Measurements from ENCODE around the gene LRRC47.

LRRC47 gene

DNA sequence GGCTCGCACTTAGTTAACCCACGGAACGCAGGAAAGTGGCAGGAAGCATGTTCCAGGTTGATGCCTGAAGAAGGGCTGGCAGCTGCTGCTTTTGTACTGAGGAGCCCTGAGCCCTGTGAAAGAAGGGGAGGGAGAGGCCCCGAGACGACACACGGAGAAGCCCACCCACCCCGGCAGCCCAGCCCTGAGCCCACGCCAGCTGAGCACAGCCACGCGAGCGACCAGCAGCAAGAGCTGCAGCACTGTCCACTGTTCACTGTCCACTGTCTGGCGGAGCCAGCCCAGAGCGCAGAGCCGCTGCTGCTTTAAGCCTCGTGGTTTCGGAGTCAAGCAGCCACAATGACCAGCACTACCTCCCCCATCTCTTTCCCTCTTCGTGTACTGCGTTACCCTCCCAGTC lies 5.3 kb downstream of the LRRC47 start:
- H3K4me3 ChIP-seq (ENCODE audit: low read depth, low read length) = no peak overlapping the region
- TF ChIP-seq CTCF (IDR thresholded peaks at IDR 0.05; ENCODE audit: low read depth, low read length) (no peak), POLR2A (IDR thresholded peaks at IDR 0.05; ENCODE audit: extremely low read depth, insufficient read length) (no peak), MYC (IDR thresholded peaks at IDR 0.05; ENCODE audit: low read depth, low read length) (no peak)
- TF ChIP-seq, protein P1, sequence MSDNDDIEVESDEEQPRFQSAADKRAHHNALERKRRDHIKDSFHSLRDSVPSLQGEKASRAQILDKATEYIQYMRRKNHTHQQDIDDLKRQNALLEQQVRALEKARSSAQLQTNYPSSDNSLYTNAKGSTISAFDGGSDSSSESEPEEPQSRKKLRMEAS (IDR thresholded peaks at IDR 0.05; ENCODE audit: low read depth, low read length) = no peak
- no peak for DNase-seq (ENCODE audit: low read depth)

DNA sequence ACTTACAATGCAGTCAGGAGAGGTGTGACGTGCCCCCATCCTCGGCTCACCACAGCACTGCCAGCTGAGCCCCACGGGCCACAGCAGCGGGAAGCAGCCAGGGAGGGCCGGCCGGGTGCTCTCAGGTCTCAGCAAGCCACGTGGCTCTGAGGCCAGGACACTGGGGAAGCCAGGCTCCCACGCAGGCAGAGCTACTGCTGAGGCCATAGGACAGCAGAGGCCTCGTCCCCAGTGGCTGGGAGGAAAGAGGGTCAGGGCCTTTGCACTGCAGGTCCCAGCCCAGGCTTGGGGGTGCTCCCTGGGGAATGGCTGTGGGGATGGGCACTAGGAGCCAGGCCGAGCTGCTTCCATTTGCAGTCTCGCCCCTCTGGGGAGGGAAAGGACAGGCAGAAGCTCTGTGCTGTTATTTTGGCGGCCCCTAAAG lies 5.8 kb downstream of the LRRC47 start:
- no peak overlapping the region for H3K4me3 ChIP-seq (ENCODE audit: low read depth, low read length)
- no peak for TF ChIP-seq MYC (IDR thresholded peaks at IDR 0.05; ENCODE audit: low read depth, low read length)
- TF ChIP-seq, protein P1 (IDR thresholded peaks at IDR 0.05; ENCODE audit: low read depth, low read length) = no peak
- no peak for TF ChIP-seq POLR2A (IDR thresholded peaks at IDR 0.05; ENCODE audit: extremely low read depth, insufficient read length)
- TF ChIP-seq CTCF (IDR thresholded peaks at IDR 0.05; ENCODE audit: low read depth, low read length) = no peak
- DNase-seq (ENCODE audit: low read depth) = no peak

DNA sequence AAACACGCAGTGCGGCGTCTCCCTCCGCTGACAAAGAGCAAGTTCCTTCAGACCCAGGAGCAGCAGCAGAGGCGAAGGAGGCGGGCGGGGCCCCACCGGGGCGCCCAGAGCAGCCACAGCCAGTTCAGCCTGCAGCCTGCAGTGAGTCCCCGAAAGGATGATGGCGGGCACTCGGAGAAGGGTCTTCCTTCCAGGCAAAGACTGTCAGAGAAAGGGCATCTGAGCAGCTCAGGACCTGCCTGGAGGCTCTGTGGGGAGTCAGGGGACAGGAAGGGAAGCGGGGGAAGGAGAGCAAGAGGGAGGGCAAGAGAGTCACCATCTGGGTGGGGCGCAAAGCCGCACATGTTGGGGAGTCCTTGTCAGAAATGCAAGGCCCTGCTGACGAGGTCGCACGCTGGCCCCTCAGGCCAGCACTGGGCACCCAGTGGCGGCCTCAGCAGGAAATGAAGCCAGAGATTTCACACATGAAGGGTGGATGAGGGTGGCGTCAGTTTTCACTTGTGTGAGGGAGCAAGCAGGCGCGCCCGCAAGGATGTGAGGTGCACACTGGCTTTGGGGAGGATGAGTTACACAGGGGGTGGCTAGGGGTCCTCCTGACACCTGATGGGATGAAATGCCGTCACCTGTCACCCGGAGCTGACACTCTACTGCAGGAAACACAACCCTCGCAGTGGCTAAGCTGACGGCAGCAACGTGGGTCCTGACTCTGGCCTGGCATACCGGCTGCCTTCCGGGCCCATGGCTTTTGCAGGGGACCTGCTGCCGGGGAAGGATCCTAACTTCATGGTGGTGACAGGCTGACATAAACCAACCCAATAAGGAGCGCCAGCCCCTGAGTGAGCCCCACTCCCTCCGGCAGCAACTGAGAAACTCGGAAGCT lies 6.6 kb downstream of the LRRC47 start:
- H3K4me3 ChIP-seq (ENCODE audit: low read depth, low read length) = no peak overlapping the region
- DNase-seq (ENCODE audit: low read depth) = no peak
- TF ChIP-seq MYC (IDR thresholded peaks at IDR 0.05; ENCODE audit: low read depth, low read length) (no peak), POLR2A (IDR thresholded peaks at IDR 0.05; ENCODE audit: extremely low read depth, insufficient read length) (no peak), CTCF (IDR thresholded peaks at IDR 0.05; ENCODE audit: low read depth, low read length) (no peak)
- TF ChIP-seq, protein P1 (IDR thresholded peaks at IDR 0.05; ENCODE audit: low read depth, low read length) = no peak

GRCh38 chr1:3788756-3789420 lies 7.4 kb downstream of the LRRC47 start:
- H3K4me3 ChIP-seq (ENCODE audit: low read depth, low read length) = no peak overlapping the region
- TF ChIP-seq MYC (IDR thresholded peaks at IDR 0.05; ENCODE audit: low read depth, low read length) (no peak), POLR2A (IDR thresholded peaks at IDR 0.05; ENCODE audit: extremely low read depth, insufficient read length) (no peak)
- TF ChIP-seq, protein P1 (IDR thresholded peaks at IDR 0.05; ENCODE audit: low read depth, low read length) = no peak
- DNase-seq (ENCODE audit: low read depth) = no peak

DNA sequence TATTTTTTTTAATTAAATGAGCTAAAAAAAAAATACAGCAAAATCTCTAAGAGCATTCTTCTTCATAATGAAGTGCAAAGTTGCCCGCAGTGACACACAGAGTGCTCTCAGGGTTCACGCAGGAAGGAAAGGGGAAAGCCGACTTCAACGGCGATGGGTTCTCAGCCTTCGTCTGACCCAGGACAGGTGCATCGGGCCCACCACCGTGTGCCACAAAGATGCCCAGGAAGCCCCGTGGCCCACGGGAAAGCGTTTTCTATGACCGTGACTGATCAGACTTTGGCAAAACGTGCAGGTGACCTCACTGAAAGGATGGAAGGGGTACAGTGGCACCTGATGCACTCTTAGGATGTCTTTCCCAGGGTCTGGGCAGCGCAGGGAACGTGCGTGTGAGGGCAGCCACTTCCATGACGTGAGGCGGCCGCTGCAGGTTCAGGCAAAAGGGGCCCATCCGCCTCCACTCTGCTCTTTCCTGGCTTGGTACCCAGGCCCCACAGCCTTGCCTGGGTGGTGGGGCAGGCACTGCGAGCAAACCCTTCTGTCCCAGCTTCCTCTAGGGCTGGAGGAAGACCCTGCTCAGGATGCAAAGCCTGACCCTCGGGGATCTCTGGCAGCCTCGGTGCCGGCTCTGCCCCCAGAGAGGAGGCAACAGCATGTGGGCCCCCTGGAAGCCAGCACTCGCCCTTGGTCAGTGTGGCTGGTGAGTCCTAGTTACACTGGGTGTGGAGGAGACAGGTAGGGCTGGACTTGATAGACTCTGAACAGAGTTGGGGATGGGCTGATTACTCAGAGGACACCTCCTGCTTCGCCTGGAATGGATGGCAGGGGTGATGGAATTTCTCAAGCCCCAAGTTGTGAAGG lies 8.3 kb downstream of the LRRC47 start:
- TF ChIP-seq CTCF (IDR thresholded peaks at IDR 0.05; ENCODE audit: low read depth, low read length) = no peak
- TF ChIP-seq MYC (IDR thresholded peaks at IDR 0.05; ENCODE audit: low read depth, low read length) = no peak
- TF ChIP-seq, protein P1 (IDR thresholded peaks at IDR 0.05; ENCODE audit: low read depth, low read length) = no peak
- TF ChIP-seq POLR2A (IDR thresholded peaks at IDR 0.05; ENCODE audit: extremely low read depth, insufficient read length) = no peak
- no peak overlapping the region for H3K4me3 ChIP-seq (ENCODE audit: low read depth, low read length)
- no peak for DNase-seq (ENCODE audit: low read depth)

Measured in NB4 (cell line).